Measurements from ENCODE around the gene IL4R.
"Not testable (repeated sequence)": the region's sequence is repeated elsewhere in the genome, so short reads cannot be mapped to it uniquely, and the experiment has no call there.

Gene IL4R

GRCh38 chr16:27377666-27378485 is 64.1 kb downstream of the IL4R start:
- DNase-seq (ENCODE audit: insufficient read length, low spot score), result no peak
- FAIRE-seq, result no peak

GRCh38 chr16:27378871-27379481 is 65.2 kb downstream of the IL4R start:
- FAIRE-seq (no peak), DNase-seq (ENCODE audit: insufficient read length, low spot score) (no peak)

GRCh38 chr16:27379919-27380318 is 66.1 kb downstream of the IL4R start:
- no peak for DNase-seq (ENCODE audit: insufficient read length, low spot score)
- FAIRE-seq, result no peak

- DNase-seq (ENCODE audit: insufficient read length, low spot score) (no peak), FAIRE-seq (no peak)
These were observed 67.5 kb downstream of the IL4R start for GRCh38 chr16:27381236-27381635.

- FAIRE-seq (no peak), DNase-seq (ENCODE audit: insufficient read length, low spot score) (no peak)
These were observed 68.4 kb downstream of the IL4R start for GRCh38 chr16:27381974-27382855.

- DNase-seq (ENCODE audit: insufficient read length, low spot score), result no peak
- FAIRE-seq, result no peak
These were observed 69.9 kb downstream of the IL4R start for GRCh38 chr16:27383556-27384243.

- FAIRE-seq, result no peak
- DNase-seq (ENCODE audit: insufficient read length, low spot score), result no peak
These were observed 70.7 kb downstream of the IL4R start for GRCh38 chr16:27384425-27384824.

GRCh38 chr16:27385398-27385797 is 71.6 kb downstream of the IL4R start:
- FAIRE-seq (no peak), DNase-seq (ENCODE audit: insufficient read length, low spot score) (no peak)

GRCh38 chr16:27386674-27387073 is 72.9 kb downstream of the IL4R start:
- FAIRE-seq (no peak), DNase-seq (ENCODE audit: insufficient read length, low spot score) (no peak)

- no peak for FAIRE-seq
These were observed 74.0 kb downstream of the IL4R start for GRCh38 chr16:27387724-27388123.

GRCh38 chr16:27389272-27389961 is 75.6 kb downstream of the IL4R start:
- FAIRE-seq, result no peak
- no peak for DNase-seq (ENCODE audit: insufficient read length, low spot score)

More at GRCh38 chr16:27387724-27388123, 74.0 kb downstream of the IL4R start:
- DNase-seq (ENCODE audit: insufficient read length, low spot score), result no peak

- no peak for DNase-seq (ENCODE audit: insufficient read length, low spot score)
- no peak for FAIRE-seq
These were observed 76.4 kb downstream of the IL4R start for GRCh38 chr16:27390151-27390550.

GRCh38 chr16:27392671-27393070 is 78.9 kb downstream of the IL4R start:
- FAIRE-seq, result no peak

GRCh38 chr16:27394516-27394915 is 80.7 kb downstream of the IL4R start:
- FAIRE-seq (no peak), DNase-seq (ENCODE audit: insufficient read length, low spot score) (no peak)

More at GRCh38 chr16:27392671-27393070, 78.9 kb downstream of the IL4R start:
- no peak for DNase-seq (ENCODE audit: insufficient read length, low spot score)

GRCh38 chr16:27398341-27398893 is 84.6 kb downstream of the IL4R start:
- not testable (repeated sequence) for FAIRE-seq; DNase-seq (ENCODE audit: insufficient read length, low spot score)

- no peak for FAIRE-seq
- no peak for DNase-seq (ENCODE audit: insufficient read length, low spot score)
These were observed 85.4 kb downstream of the IL4R start for GRCh38 chr16:27398894-27399853.

GRCh38 chr16:27399969-27400368 is 86.2 kb downstream of the IL4R start:
- FAIRE-seq (no peak), DNase-seq (ENCODE audit: insufficient read length, low spot score) (no peak)

GRCh38 chr16:27400751-27401620 is 87.2 kb downstream of the IL4R start:
- no peak for DNase-seq (ENCODE audit: insufficient read length, low spot score)
- no peak for FAIRE-seq

Data from HTR-8/SVneo (cell line).